ENCODE data around the gene BMP10.

DNA sequence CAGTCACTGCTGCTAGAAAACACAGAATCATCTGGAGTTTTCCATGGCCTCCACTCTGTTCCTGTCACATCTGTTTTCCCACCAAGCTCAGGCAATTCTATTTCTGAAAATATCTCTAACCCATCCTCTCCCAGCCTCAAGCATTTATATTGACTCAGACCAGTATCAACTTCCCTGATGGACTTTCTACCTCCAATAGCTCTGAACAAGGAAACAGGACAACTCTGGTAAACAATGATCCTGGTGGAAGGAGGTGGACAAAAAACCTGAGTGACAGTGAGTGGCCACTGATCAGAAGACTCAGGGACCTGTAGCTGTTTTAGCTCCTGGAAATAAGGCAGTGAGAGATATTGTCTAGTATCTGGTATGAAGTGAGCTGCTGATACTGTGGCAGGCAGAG is 23.4 kb downstream of the BMP10 start:
- TF ChIP-seq, protein P1, sequence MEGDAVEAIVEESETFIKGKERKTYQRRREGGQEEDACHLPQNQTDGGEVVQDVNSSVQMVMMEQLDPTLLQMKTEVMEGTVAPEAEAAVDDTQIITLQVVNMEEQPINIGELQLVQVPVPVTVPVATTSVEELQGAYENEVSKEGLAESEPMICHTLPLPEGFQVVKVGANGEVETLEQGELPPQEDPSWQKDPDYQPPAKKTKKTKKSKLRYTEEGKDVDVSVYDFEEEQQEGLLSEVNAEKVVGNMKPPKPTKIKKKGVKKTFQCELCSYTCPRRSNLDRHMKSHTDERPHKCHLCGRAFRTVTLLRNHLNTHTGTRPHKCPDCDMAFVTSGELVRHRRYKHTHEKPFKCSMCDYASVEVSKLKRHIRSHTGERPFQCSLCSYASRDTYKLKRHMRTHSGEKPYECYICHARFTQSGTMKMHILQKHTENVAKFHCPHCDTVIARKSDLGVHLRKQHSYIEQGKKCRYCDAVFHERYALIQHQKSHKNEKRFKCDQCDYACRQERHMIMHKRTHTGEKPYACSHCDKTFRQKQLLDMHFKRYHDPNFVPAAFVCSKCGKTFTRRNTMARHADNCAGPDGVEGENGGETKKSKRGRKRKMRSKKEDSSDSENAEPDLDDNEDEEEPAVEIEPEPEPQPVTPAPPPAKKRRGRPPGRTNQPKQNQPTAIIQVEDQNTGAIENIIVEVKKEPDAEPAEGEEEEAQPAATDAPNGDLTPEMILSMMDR (IDR thresholded peaks at IDR 0.05), result no peak
- TF ChIP-seq EZH2 (IDR thresholded peaks at IDR 0.05) (no peak), EZH2phosphoT487 (IDR thresholded peaks at IDR 0.05) (no peak)

Data from neural progenitor cell (in vitro differentiated cells).